H1 (cell line): ENCODE measurements around the gene KLF18. TPM values are rescaled to one million over a fixed set of nuclear protein-coding genes. Genes with fewer than 3 reads are reported as not detected.
A peak's percentile ranks its signal among the peaks of the same experiment; 100 is the strongest.

ENCODE experiments used
- CTCF ChIA-PET: fragments of 300-600 bp; sonication (Branson Sonifier 250); formaldehyde crosslinking; loops from one replicate; lab custom pipeline; 2021; ENCODE audit not compliant: partially characterized antibody; lab: Charles Lee
- POLR2A ChIA-PET: fragments of 300-600 bp; sonication (Branson Sonifier 250); formaldehyde crosslinking; loops from one replicate; lab custom pipeline; 2021; ENCODE audit warnings: inconsistent platforms; ENCODE audit not compliant: partially characterized antibody; lab: Charles Lee
- DNase-seq, 2 experiments: peaks; one replicate each; pipeline versions ENCODE4 v3.0.0 to v3.0.0-alpha.2; 2010 to 2022; ENCODE audit warnings: low spot score in 2 of 2, low read depth in 1 of 2, mixed read lengths in 1 of 2
- FAIRE-seq: peaks from 2 replicates; lab custom pipeline; 2011; peaks lifted over from hg19 to GRCh38; lab: Jason Lieb, UNC
- H2AFZ ChIP-seq: 2 replicates; pipeline ENCODE4 v1.8.1; 2012; ENCODE audit warnings: low read length, inconsistent platforms
- H2AK5ac ChIP-seq: 2 replicates; pipeline ENCODE4 v1.6.1; 2013; ENCODE audit warnings: low read depth, low read length
- H2BK120ac ChIP-seq: replicated peaks from 2 replicates; pipeline ENCODE3; 2013; ENCODE audit warnings: low read depth, low read length, inconsistent platforms
- H2BK12ac ChIP-seq: 2 replicates; pipeline ENCODE4 v1.6.1; 2013; ENCODE audit warnings: low read depth, low read length
- H2BK15ac ChIP-seq: 2 replicates; pipeline ENCODE4 v1.6.1; 2013; ENCODE audit warnings: low read length
- H2BK20ac ChIP-seq: 2 replicates; pipeline ENCODE4 v1.6.1; 2013; ENCODE audit warnings: low read length
- H2BK5ac ChIP-seq: 2 replicates; pipeline ENCODE4 v1.6.1; 2013; ENCODE audit warnings: low read depth, low read length
- H3K14ac ChIP-seq: 2 replicates; pipeline ENCODE4 v1.6.1; 2013; ENCODE audit warnings: inconsistent platforms; ENCODE audit not compliant: insufficient read length
- H3K18ac ChIP-seq: 2 replicates; pipeline ENCODE4 v1.6.1; 2013; ENCODE audit warnings: low read length; ENCODE audit errors: extremely low read depth
- H3K23ac ChIP-seq: 2 replicates; pipeline ENCODE4 v1.6.1; 2013; ENCODE audit warnings: inconsistent platforms; ENCODE audit not compliant: insufficient read length
- H3K23me2 ChIP-seq: 2 replicates; pipeline ENCODE4 v1.6.1; 2013; ENCODE audit warnings: low read depth, low read length
- H3K27ac ChIP-seq: 2 replicates; pipeline ENCODE4 v1.6.1; 2011; ENCODE audit warnings: low read depth, low read length, inconsistent platforms
- H3K27me3 ChIP-seq, 4 experiments: replicated peaks in 1 of 4; 1 replicate in 1 of 4; 2 replicates in 3 of 4; pipeline versions ENCODE4 v1.6.1 to v1.8.1; 2011 to 2013; ENCODE audit warnings: low read length in 3 of 4, mild to moderate bottlenecking in 3 of 4, inconsistent platforms in 2 of 4, mixed read lengths in 2 of 4, moderate library complexity in 1 of 4; ENCODE audit not compliant: control insufficient read depth in 3 of 4, insufficient read depth in 3 of 4; ENCODE audit errors: extremely low read depth in 1 of 4
- H3K36me3 ChIP-seq, 4 experiments: 2 replicates each; pipeline versions ENCODE4 v1.6.1 to v1.8.1; 2011 to 2013; ENCODE audit warnings: mild to moderate bottlenecking in 4 of 4, low read length in 3 of 4, moderate library complexity in 2 of 4, control low read depth in 1 of 4, inconsistent platforms in 1 of 4; ENCODE audit not compliant: insufficient read depth in 4 of 4, control insufficient read depth in 2 of 4
- H3K4ac ChIP-seq: replicated peaks from 2 replicates; pipeline ENCODE3; 2013; ENCODE audit warnings: low read length, low read depth, mixed read lengths, inconsistent platforms; ENCODE audit not compliant: insufficient read length
- H3K4me1 ChIP-seq, 4 experiments: replicated peaks in 1 of 4; 1 replicate in 1 of 4; 2 replicates in 3 of 4; pipeline versions ENCODE4 v1.6.1 to v1.8.1; 2011 to 2013; ENCODE audit warnings: low read length in 3 of 4, inconsistent platforms in 2 of 4, mixed read lengths in 1 of 4; ENCODE audit not compliant: insufficient read depth in 4 of 4, control insufficient read depth in 3 of 4
- H3K4me2 ChIP-seq, 2 experiments: 2 replicates each; pipeline versions ENCODE4 v1.6.1 to v1.8.1; 2011 to 2013; ENCODE audit warnings: low read depth in 2 of 2, low read length in 2 of 2, control low read depth in 1 of 2, inconsistent platforms in 1 of 2, mild to moderate bottlenecking in 1 of 2; ENCODE audit not compliant: insufficient read depth in 1 of 2
- H3K4me3 ChIP-seq, 4 experiments: fragments of 200-600, 300-600 bp in 1 of 4; sonication (generic), shearing (Covaris generic), sonication (Bioruptor Twin) in 1 of 4; 2 replicates each; pipeline versions ENCODE4 v1.5.1 to v1.8.1; 2011 to 2016; ENCODE audit warnings: low read length in 4 of 4, low read depth in 3 of 4, control low read depth in 2 of 4, inconsistent platforms in 2 of 4, mild to moderate bottlenecking in 2 of 4, mixed read lengths in 1 of 4, moderate library complexity in 1 of 4; ENCODE audit not compliant: insufficient read depth in 2 of 4; ENCODE audit errors: extremely low read depth in 1 of 4
- H3K56ac ChIP-seq: replicated peaks from 2 replicates; pipeline ENCODE3; 2013; ENCODE audit warnings: low read depth, mild to moderate bottlenecking, mixed read lengths, low read length, inconsistent platforms; ENCODE audit not compliant: insufficient read length
- H3K79me1 ChIP-seq: 2 replicates; pipeline ENCODE4 v1.6.1; 2013; ENCODE audit warnings: low read depth, low read length, control low read depth
- H3K79me2 ChIP-seq, 2 experiments: 2 replicates each; pipeline versions ENCODE4 v1.6.1 to v1.8.1; 2012 to 2013; ENCODE audit warnings: low read length in 2 of 2, mild to moderate bottlenecking in 2 of 2, inconsistent platforms in 1 of 2; ENCODE audit not compliant: insufficient read depth in 2 of 2, control insufficient read depth in 1 of 2
- H3K9ac ChIP-seq, 4 experiments: replicated peaks in 1 of 4; 1 replicate in 1 of 4; 2 replicates in 3 of 4; pipeline versions ENCODE4 v1.6.1 to v1.8.1; 2011 to 2013; ENCODE audit warnings: low read depth in 3 of 4, low read length in 3 of 4, control low read depth in 2 of 4, mild to moderate bottlenecking in 2 of 4, moderate library complexity in 2 of 4, inconsistent platforms in 1 of 4; ENCODE audit errors: extremely low read depth in 1 of 4
- H3K9me3 ChIP-seq, 2 experiments: 2 replicates each; pipeline versions ENCODE4 v1.6.1 to v1.8.1; 2012 to 2013; ENCODE audit warnings: mild to moderate bottlenecking in 2 of 2, moderate library complexity in 2 of 2, control low read depth in 1 of 2, inconsistent platforms in 1 of 2, low read depth in 1 of 2, low read length in 1 of 2, mixed read lengths in 1 of 2; ENCODE audit not compliant: insufficient read depth in 2 of 2
- H4K20me1 ChIP-seq, 2 experiments: replicated peaks in 1 of 2; 2 replicates each; pipeline versions ENCODE3 to v1.8.1; 2011 to 2013; ENCODE audit warnings: inconsistent platforms in 2 of 2, low read length in 2 of 2, mild to moderate bottlenecking in 1 of 2; ENCODE audit not compliant: insufficient read depth in 2 of 2, control insufficient read depth in 1 of 2
- H4K5ac ChIP-seq: 2 replicates; pipeline ENCODE4 v1.6.1; 2013; ENCODE audit warnings: low read length, low read depth, mixed read lengths, inconsistent platforms; ENCODE audit not compliant: insufficient read length
- H4K8ac ChIP-seq: 2 replicates; pipeline ENCODE4 v1.8.0; 2013; ENCODE audit warnings: mild to moderate bottlenecking, moderate library complexity, low read length, inconsistent platforms; ENCODE audit not compliant: insufficient read depth; ENCODE audit errors: extremely low read depth
- H4K91ac ChIP-seq: replicated peaks from 2 replicates; pipeline ENCODE3; 2013; ENCODE audit warnings: low read length, mixed read lengths, inconsistent platforms; ENCODE audit not compliant: insufficient read length
- ASH2L ChIP-seq: fragments of 200-600, 300-600 bp; sonication (generic); IDR thresholded peaks from one replicate; pipeline ENCODE4 v1.7.1; 2017; ENCODE audit warnings: low read length
- CHD2 ChIP-seq: IDR thresholded peaks from 2 replicates; pipeline ENCODE4 v1.6.1; 2012; ENCODE audit warnings: low read length, improper control_type of control experiment
- CREB1 ChIP-seq: IDR thresholded peaks from 2 replicates; pipeline ENCODE4 v1.6.1; 2012; ENCODE audit warnings: inconsistent platforms
- HDAC6 ChIP-seq: IDR thresholded peaks from one replicate; pipeline ENCODE4 v1.7.1; 2012; ENCODE audit warnings: low read depth, mild to moderate bottlenecking, inconsistent platforms, low read length, moderate library complexity
- JUND ChIP-seq: IDR thresholded peaks from 2 replicates; pipeline ENCODE4 v1.6.1; 2011; ENCODE audit warnings: mild to moderate bottlenecking, improper control_type of control experiment, low read length
- NANOG ChIP-seq: IDR thresholded peaks from 2 replicates; pipeline ENCODE4 v1.6.1; 2011; ENCODE audit warnings: low read length, low read depth, mild to moderate bottlenecking, inconsistent platforms; ENCODE audit not compliant: insufficient read depth, poor library complexity, severe bottlenecking
- POLR2AphosphoS5 ChIP-seq: IDR thresholded peaks from 2 replicates; pipeline ENCODE4 v1.6.1; 2011; ENCODE audit warnings: low read depth, low read length
- SRF ChIP-seq: IDR thresholded peaks from 2 replicates; pipeline ENCODE4 v1.6.1; 2011; ENCODE audit warnings: mild to moderate bottlenecking, low read depth, low read length, moderate library complexity
- WGBS, 2 experiments: shearing (Covaris generic) in 1 of 2; methylation state at CpG; one replicate each; pipeline versions ENCODE4 v1.1.6 to v1.1.7; 2013 to 2015; ENCODE audit warnings: low lambda C conversion rate in 2 of 2, mixed read lengths in 2 of 2, inconsistent platforms in 1 of 2, low coverage in 1 of 2, missing lambda C conversion rate in 1 of 2; ENCODE audit not compliant: insufficient replicate concordance in 2 of 2, insufficient coverage in 1 of 2, insufficient read length in 1 of 2; ENCODE audit errors: extremely low coverage in 1 of 2, missing lambda C conversion rate in 1 of 2; 5-methylcytosine and 5-hydroxymethylcytosine counted together
- polyA plus RNA-seq, 7 experiments: library from polyadenylated mRNA; depleted of rRNA in 3 of 7; stranded (reverse) in 5 of 7; unstranded in 2 of 7; fragments of >200 nt in 5 of 7; fragments of 200-250 nt in 2 of 7; gene quantifications; 1 replicate in 5 of 7; 2 replicates in 1 of 7; 4 replicates in 1 of 7; pipeline versions ENCODE4 v1.2.1 to v1.2.3, GENCODE V29; 2011 to 2013; ENCODE audit warnings: missing spikeins in 2 of 7, mixed read lengths in 2 of 7
- total RNA-seq: library from RNA; stranded (reverse); fragmentation: NEBNext Ultra II Directional; extraction: Animal tissue kit (Norgen Biotek cat#: 25700); gene quantifications from 2 replicates; pipeline ENCODE4 v1.2.1, GENCODE V29; 2021
- TF ChIP-seq, protein P1 (sequence below): IDR thresholded peaks from 2 replicates; pipeline ENCODE4 v1.6.1; 2012; ENCODE audit warnings: low read length, inconsistent platforms

Gene KLF18
- total and polyA plus RNA-seq, 2 of the 8 experiments (the other 6 are each of a cell fraction or from before 2014, with no cell fraction given) = 0.09 to 0.15 TPM

GRCh38 chr1:44108241-44108640, 33.2 kb downstream of the KLF18 start:
- Histone ChIP-seq H2BK5ac (no peak overlapping the region), H3K79me2 (no peaks in the 10 kb centered on the region), H3K4me2 (no peak overlapping the region), H3K9ac (no peak overlapping the region), H4K20me1 (no peaks in the 10 kb centered on the region), H4K91ac (no peak overlapping the region), H3K14ac (no peak overlapping the region), H2BK120ac (no peak overlapping the region), H3K79me1 (no peaks in the 10 kb centered on the region), H3K36me3 (no peaks in the 10 kb centered on the region), H3K23me2 (no peaks in the 10 kb centered on the region), H2AFZ (no peak overlapping the region), H4K5ac (no peak overlapping the region), H3K18ac (no peak overlapping the region), H3K4me3 (no peak overlapping the region), H2BK15ac (no peak overlapping the region), H3K4me1 (no peaks in the 10 kb centered on the region), H3K23ac (no peak overlapping the region), H3K27me3 (peaks cover 0 to 2% (median 0%) of the 10 kb centered on the region in 4 experiments; a peak in 1 of 7 replicates), H4K8ac (no peak overlapping the region), H2AK5ac (no peak overlapping the region), H2BK12ac (0 out of 2 replicates have a peak overlapping the region, but pooled peaks have one; percentile 71), H2BK20ac (no peak overlapping the region), H3K56ac (no peak overlapping the region), H3K27ac (no peak overlapping the region), H3K9me3 (no peaks in the 10 kb centered on the region), H3K4ac (no peak overlapping the region)
- 100% methylated on average over 1 of the region's 1 CpG; no CpG with 5 or more reads in 1 of the 2 experiments for WGBS, 2 experiments
- ChIA-PET CTCF (interaction anchor here (1.4 to 2.6 kb wide), 2 partner anchors 15 to 206 kb away, joined by 5 to 9 read pairs; no protein-coding TSS in a partner anchor), POLR2A (no interaction called here)
- no peak for DNase-seq
- FAIRE-seq = no peak
- TF ChIP-seq CREB1 (no peak), ASH2L (no peak), JUND (no peak), SRF (no peak), POLR2AphosphoS5 (no peak), NANOG (no peak), CHD2 (no peak), HDAC6 (no peak)
- TF ChIP-seq, protein P1, sequence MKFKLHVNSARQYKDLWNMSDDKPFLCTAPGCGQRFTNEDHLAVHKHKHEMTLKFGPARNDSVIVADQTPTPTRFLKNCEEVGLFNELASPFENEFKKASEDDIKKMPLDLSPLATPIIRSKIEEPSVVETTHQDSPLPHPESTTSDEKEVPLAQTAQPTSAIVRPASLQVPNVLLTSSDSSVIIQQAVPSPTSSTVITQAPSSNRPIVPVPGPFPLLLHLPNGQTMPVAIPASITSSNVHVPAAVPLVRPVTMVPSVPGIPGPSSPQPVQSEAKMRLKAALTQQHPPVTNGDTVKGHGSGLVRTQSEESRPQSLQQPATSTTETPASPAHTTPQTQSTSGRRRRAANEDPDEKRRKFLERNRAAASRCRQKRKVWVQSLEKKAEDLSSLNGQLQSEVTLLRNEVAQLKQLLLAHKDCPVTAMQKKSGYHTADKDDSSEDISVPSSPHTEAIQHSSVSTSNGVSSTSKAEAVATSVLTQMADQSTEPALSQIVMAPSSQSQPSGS = no peak
